Activated CD4-positive, alpha-beta memory T cell treated with anti-CD3 and anti-CD28 coated beads, Interleukin-2, amount 10 ng/mL, durations not matched to agents 7 days and 5 days (primary cell): ENCODE results near the gene EGLN1. TPM values are rescaled to one million over a fixed set of nuclear protein-coding genes. Genes with fewer than 3 reads are reported as not detected.

Source experiments
- CTCF ChIA-PET: fragments of 350-600 bp; sonication (Branson Sonifier 250); formaldehyde crosslinking; loops from one replicate; lab custom pipeline; 2021; ENCODE audit warnings: antibody characterized with exemption, inconsistent platforms; lab: Charles Lee
- POLR2A ChIA-PET: fragments of 350-600 bp; sonication (Branson Sonifier 250); formaldehyde crosslinking; loops from one replicate; lab custom pipeline; 2021; ENCODE audit warnings: antibody characterized with exemption; lab: Charles Lee
- DNase-seq: peaks from one replicate; pipeline ENCODE4 v3.0.0-alpha.2; 2020
- H3K27ac Mint-ChIP-seq: one replicate; pipeline ENCODE4 v1.8.0; 2021; ENCODE audit warnings: mild to moderate bottlenecking, mixed read lengths
- H3K27me3 Mint-ChIP-seq: one replicate; pipeline ENCODE4 v1.8.0; 2021; ENCODE audit warnings: mixed read lengths
- H3K36me3 Mint-ChIP-seq: one replicate; pipeline ENCODE4 v1.8.0; 2021; ENCODE audit warnings: low read depth, mixed read lengths
- H3K4me1 Mint-ChIP-seq: one replicate; pipeline ENCODE4 v1.8.0; 2021; ENCODE audit warnings: mixed read lengths
- H3K4me3 Mint-ChIP-seq: one replicate; pipeline ENCODE4 v1.8.0; 2021; ENCODE audit warnings: mild to moderate bottlenecking, mixed read lengths
- H3K9me3 Mint-ChIP-seq: one replicate; pipeline ENCODE4 v1.8.0; 2021; ENCODE audit warnings: mixed read lengths
- total RNA-seq, 2 experiments: library from RNA; stranded (reverse); gene quantifications; one replicate each; pipeline ENCODE4 v1.2.3, GENCODE V29; 2021

The EGLN1 gene
- total RNA-seq, 2 experiments from 2014 or later = 38.8 to 38.9 TPM

DNA sequence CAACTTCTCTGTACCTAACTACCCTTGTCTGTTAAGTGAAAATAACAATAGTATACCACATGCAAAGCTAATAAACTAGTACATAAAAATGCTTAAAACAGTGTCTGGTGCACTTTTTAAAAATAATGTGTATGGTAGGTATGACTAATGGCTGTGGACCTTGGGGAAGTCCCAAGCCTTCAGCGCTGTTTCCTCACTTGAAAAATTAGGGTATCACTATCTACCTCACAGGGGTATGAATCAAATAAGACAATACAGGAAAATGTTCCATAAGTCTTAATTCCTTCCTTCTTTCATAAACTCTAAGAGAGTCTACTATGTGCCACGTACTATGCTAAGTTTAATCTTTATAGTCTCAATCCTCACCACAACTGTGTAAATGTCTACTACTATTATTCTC is 32.0 kb downstream of the EGLN1 start:
- ChIA-PET CTCF (no interaction called here), POLR2A (no interaction called here)
- no peak for DNase-seq
- Mint-ChIP-seq H3K36me3 (peaks cover 16% of the 10 kb centered on the region), H3K9me3 (no peaks in the 10 kb centered on the region), H3K27me3 (no peaks in the 10 kb centered on the region), H3K4me1 (peaks cover 36% of the 10 kb centered on the region), H3K27ac (no peak overlapping the region), H3K4me3 (no peak overlapping the region)

DNA sequence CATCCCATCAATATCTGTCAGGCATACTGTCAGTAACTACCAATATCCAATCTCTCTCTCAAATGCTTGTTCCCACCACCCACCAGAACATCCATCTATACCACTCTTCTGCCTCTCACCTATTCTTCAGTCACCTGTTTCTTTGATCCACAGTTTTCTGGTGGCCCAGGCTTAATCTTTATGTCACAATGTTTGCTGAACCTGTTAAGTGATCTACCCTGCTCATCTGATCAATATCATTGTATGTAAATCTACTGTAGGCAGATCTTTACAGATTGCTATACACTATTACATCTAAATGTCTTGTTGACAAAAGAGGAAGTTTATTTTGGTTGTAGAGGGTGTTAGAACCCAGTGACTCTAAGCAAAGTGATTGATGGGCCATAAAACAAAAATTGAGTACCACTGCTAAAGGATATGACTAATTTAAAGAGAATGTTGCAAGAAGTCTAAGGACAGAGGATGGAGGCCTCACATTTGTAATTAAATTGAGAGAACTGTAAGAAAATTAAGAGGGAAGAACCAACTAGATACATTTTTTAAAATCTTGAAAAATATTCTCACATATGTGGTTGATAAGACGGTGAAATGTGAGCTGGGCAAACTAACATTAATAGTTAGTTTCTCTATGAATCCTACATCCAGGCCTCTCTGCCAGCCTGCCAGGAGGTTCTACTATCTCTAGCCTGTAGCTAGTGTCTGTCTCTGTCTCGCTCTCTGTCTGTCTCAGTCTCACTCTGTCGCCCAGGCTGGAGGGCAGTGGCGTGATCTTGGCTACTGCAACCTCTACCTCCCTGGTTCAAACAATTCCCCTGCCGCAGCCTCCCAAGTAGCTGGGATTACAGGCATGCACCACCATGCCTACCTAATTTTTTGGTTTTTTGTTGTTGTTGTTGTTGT is 34.1 kb downstream of the EGLN1 start:
- POLR2A ChIA-PET = no interaction called here
- H3K27me3 Mint-ChIP-seq = no peaks in the 10 kb centered on the region
- H3K9me3 Mint-ChIP-seq = no peaks in the 10 kb centered on the region
- peaks cover 34% of the 10 kb centered on the region for H3K4me1 Mint-ChIP-seq
- peaks cover 13% of the 10 kb centered on the region for H3K36me3 Mint-ChIP-seq
- H3K27ac Mint-ChIP-seq = peak overlapping the region; percentile 28
- DNase-seq = no peak
- CTCF ChIA-PET = interaction anchor here (1.2 to 2.0 kb wide), 2 partner anchors 13 to 50 kb away, joined by 3 to 7 read pairs; partner anchors contain the start of genes EXOC8 and SPRTN
- H3K4me3 Mint-ChIP-seq = no peak overlapping the region

DNA sequence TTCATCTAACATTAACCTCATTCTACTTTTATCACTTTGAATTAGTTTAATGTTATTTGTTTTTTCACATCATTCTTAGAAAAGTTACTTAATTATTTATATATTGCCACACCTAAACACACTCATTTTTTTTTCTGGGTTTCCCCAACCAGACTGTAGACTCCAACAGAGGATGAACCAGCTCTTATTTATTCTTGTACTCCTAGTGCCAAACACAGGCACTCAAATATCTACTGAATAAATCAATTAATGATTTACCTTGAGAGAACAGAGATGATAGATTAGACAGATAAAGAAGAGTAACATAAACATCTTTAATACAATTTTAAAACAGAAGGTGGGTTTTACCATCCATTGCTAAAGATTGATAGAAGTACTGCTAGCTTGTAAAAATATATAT is 35.6 kb downstream of the EGLN1 start:
- ChIA-PET POLR2A (interaction anchor here (0.8 kb wide), 1 partner anchor 12 kb away, joined by 4 read pairs; no protein-coding TSS in a partner anchor), CTCF (interaction anchor here (2.0 kb wide), 1 partner anchor 12 kb away, joined by 7 read pairs; no protein-coding TSS in a partner anchor)
- peaks cover 31% of the 10 kb centered on the region for H3K4me1 Mint-ChIP-seq
- no peaks in the 10 kb centered on the region for H3K27me3 Mint-ChIP-seq
- peaks cover 13% of the 10 kb centered on the region for H3K36me3 Mint-ChIP-seq
- no peak for DNase-seq
- no peaks in the 10 kb centered on the region for H3K9me3 Mint-ChIP-seq
- H3K27ac Mint-ChIP-seq = no peak overlapping the region
- H3K4me3 Mint-ChIP-seq = no peak overlapping the region

DNA sequence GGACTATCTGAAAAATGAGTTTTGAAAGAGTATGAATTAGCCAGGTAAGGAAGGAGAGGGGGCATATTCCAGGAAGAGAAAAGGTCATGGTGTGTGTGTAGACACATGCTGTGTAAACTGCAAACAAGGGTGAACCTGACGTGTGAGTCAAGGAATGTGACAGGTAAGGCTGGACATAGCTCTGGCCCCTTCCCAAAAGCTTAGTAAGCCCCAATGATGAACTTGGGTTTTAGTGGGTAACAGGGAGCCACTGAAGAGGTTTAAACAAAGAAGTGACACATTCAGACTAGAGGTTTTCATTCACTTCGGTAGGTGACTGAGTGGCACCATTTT is 36.7 kb downstream of the EGLN1 start:
- no peak overlapping the region for H3K4me3 Mint-ChIP-seq
- no peaks in the 10 kb centered on the region for H3K27me3 Mint-ChIP-seq
- no peak overlapping the region for H3K27ac Mint-ChIP-seq
- H3K36me3 Mint-ChIP-seq = peaks cover 10% of the 10 kb centered on the region
- ChIA-PET CTCF (no interaction called here), POLR2A (no interaction called here)
- no peak for DNase-seq
- no peaks in the 10 kb centered on the region for H3K9me3 Mint-ChIP-seq
- H3K4me1 Mint-ChIP-seq = peaks cover 24% of the 10 kb centered on the region

DNA sequence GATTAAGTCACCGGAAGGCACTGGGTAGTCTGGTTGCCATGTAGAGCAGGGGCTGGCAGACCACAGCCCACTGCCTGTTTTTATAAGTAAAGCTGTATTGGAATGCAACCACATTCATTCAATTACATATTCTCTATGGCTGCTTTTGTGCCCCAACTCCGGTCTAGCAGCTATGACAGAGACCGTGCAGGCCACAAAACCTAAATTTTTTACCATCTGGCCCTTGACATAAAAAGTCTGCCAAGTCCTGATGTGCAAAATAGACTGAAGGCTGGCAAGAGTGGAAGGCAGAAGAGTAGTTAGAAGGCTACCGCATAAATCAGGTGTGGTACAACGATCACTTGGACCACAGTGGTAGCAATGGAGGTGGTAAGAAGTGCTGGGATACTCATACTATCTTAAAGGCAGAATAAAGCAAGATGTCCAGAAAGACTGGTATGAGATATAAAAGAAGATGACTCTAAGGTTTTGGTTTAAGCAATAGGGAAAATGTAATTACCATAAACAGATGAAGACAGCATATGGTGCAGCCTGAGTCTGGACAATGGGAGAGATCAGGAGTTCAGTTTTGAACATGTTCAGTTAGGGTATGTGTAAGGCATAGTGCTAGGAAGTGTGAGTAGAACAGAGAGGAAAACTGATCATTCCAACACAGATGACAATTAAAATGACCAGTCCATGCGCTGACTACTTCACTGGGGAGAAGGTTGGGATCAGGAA is 37.2 kb downstream of the EGLN1 start:
- no peak for DNase-seq
- Mint-ChIP-seq H3K27me3 (no peaks in the 10 kb centered on the region), H3K36me3 (peaks cover 7% of the 10 kb centered on the region), H3K4me1 (peaks cover 19% of the 10 kb centered on the region), H3K4me3 (no peak overlapping the region), H3K9me3 (no peaks in the 10 kb centered on the region), H3K27ac (no peak overlapping the region)
- CTCF ChIA-PET = no interaction called here
- POLR2A ChIA-PET = no interaction called here

DNA sequence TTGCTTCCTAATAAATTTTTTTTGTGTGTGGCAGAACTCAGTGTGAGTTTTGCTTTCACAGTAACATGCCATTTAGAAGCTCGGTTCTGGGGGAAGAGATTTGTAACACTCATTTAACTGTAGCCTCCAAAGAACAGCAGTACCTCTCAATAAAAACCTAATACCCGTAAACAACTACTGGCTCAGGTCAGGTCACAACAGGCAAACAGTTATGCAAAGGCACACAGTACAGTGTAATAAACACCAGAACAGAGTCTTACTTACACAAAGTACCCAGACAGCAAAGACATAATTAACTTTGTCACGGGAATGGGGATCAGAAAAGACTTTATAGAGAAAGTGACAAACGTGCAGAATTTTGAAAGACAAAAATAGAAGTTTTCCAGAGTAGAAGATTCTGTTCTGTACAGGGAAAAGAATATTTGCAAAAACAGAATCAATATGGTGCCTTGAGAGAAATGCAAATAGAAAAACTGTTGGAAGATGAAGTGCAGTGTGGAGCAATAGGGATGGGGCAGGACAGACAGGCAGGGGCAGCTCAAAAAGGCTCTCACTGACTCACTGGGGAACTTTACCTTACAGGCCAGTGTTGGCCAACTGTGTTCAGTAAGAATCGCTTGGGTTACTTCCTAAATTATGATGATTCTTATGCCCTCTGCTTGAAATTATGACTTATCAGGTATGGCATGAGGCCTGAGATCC is 38.8 kb downstream of the EGLN1 start:
- POLR2A ChIA-PET = no interaction called here
- DNase-seq = no peak

DNA sequence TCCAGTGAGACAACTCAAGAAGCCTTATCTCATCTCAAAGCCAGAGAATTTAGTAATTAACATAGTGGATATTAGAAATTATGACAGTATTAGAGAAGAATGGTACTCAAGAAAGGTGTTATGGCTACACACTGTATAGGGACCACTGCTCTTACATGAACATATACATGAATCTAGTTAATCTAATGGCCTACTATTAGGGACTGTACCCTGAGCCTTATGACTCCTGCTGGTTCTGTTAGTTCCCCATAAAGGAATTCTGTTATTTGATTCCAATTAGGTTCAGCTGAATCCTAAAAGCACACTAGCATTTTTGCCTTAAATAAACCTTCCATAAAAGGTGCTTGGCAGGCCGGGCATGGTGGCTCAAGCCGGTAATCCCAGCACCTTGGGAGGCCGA is 39.7 kb downstream of the EGLN1 start:
- Mint-ChIP-seq H3K4me3 (no peak overlapping the region), H3K4me1 (peaks cover 21% of the 10 kb centered on the region), H3K27me3 (no peaks in the 10 kb centered on the region), H3K36me3 (peaks cover 2% of the 10 kb centered on the region), H3K9me3 (no peaks in the 10 kb centered on the region), H3K27ac (no peak overlapping the region)
- ChIA-PET POLR2A (interaction anchor here (2.1 kb wide), 1 partner anchor 11 kb away, joined by 5 read pairs; no protein-coding TSS in a partner anchor), CTCF (interaction anchor here (1.0 kb wide), 2 partner anchors 10 to 207 kb away, joined by 3 to 4 read pairs; no protein-coding TSS in a partner anchor)
- no peak for DNase-seq

More for the DNA sequence above, 38.8 kb downstream of the EGLN1 start:
- no peaks in the 10 kb centered on the region for H3K9me3 Mint-ChIP-seq
- H3K36me3 Mint-ChIP-seq = peaks cover 2% of the 10 kb centered on the region
- H3K4me1 Mint-ChIP-seq = peaks cover 23% of the 10 kb centered on the region
- H3K27me3 Mint-ChIP-seq = no peaks in the 10 kb centered on the region
- H3K27ac Mint-ChIP-seq = no peak overlapping the region
- H3K4me3 Mint-ChIP-seq = no peak overlapping the region
- CTCF ChIA-PET = interaction anchor here (0.7 to 1.0 kb wide), 2 partner anchors 142 to 206 kb away, joined by 3 to 4 read pairs; no protein-coding TSS in a partner anchor

DNA sequence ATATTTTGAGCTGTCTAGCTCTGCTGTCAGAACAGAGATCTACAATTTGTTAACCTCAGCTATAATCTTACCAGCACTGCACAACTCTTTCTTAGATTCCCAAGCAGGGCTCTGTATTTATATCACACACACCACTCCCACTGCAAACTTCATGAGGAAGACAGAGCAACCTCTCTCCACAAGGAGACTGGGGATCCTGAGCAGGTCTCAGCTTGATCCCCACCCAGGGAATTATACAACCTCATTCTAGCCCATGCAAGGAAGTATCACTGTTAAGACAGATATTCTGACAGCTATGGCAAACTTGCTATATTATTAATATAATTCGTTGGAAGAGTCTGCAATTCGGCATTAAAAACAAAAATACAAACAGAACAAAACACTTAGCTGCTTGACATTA is 40.4 kb downstream of the EGLN1 start:
- H3K27me3 Mint-ChIP-seq = no peaks in the 10 kb centered on the region
- H3K4me3 Mint-ChIP-seq = no peak overlapping the region
- ChIA-PET CTCF (interaction anchor here (1.0 kb wide), 1 partner anchor 10 kb away, joined by 3 read pairs; no protein-coding TSS in a partner anchor), POLR2A (interaction anchor here (1.3 to 2.1 kb wide), 2 partner anchors 11 to 38 kb away, joined by 4 to 5 read pairs; no protein-coding TSS in a partner anchor)
- no peaks in the 10 kb centered on the region for H3K9me3 Mint-ChIP-seq
- peaks cover 26% of the 10 kb centered on the region for H3K4me1 Mint-ChIP-seq
- no peak for DNase-seq
- H3K27ac Mint-ChIP-seq = no peak overlapping the region
- peaks cover 2% of the 10 kb centered on the region for H3K36me3 Mint-ChIP-seq

DNA sequence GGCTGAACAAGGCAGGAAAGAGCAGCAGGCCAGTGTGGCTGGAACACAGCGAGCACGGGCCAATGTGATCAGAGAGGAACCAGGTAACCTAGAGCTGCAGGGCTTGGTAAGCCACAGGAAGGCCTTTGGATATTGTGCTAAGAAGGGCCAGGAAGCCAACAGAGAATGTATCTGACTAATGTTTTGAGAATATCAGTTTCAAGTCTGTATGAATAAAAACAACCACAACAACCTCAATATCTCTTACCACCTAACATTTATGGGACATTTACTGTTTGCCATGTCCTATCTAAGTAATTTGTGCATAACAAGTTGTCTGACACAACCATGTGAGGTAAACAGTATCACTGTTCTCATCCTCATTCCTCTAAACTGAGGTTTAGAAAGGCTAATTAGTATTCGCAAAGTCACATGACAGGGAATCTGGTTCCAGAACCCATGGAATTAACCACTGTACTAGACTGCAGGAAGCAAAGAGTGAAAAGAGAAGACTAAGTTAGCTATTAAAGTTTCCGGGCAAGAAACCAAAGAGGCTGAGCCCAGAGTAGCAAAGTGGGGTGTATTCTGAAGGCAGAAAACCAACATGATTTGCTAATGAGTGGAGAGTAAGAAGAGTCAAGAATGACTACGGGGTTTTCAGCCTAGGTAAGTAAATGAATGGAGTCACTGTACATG is 45.1 kb downstream of the EGLN1 start:
- no peak overlapping the region for H3K4me3 Mint-ChIP-seq
- POLR2A ChIA-PET = no interaction called here
- CTCF ChIA-PET = no interaction called here

DNA sequence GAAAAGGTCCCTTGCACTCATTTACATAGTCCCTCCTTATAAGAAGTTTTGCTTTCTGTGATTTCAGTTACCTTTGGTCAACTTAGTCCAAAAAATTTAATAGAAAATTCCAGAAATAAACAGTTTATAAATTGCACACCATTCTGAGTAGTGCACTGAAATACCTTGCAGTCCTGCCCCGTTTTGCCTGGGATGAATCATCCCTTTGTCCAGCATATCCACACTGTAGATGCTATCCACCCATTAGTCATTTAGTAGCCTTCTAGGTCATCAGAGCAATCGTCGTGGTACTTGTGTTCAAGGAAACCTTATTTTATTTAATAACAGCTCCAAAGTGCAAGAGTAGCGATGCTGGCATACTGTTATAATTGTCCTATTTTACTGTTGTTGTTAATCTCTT is 46.0 kb downstream of the EGLN1 start:
- POLR2A ChIA-PET = no interaction called here
- Mint-ChIP-seq H3K4me1 (peaks cover 30% of the 10 kb centered on the region), H3K4me3 (no peak overlapping the region), H3K27ac (no peak overlapping the region), H3K36me3 (peaks cover 6% of the 10 kb centered on the region), H3K27me3 (no peaks in the 10 kb centered on the region), H3K9me3 (no peaks in the 10 kb centered on the region)
- CTCF ChIA-PET = no interaction called here
- DNase-seq = no peak

More for the DNA sequence above, 45.1 kb downstream of the EGLN1 start:
- Mint-ChIP-seq H3K4me1 (peaks cover 30% of the 10 kb centered on the region), H3K9me3 (no peaks in the 10 kb centered on the region), H3K36me3 (peaks cover 5% of the 10 kb centered on the region), H3K27me3 (no peaks in the 10 kb centered on the region), H3K27ac (peak overlapping the region; percentile 44)
- DNase-seq = peak; percentile 34

DNA sequence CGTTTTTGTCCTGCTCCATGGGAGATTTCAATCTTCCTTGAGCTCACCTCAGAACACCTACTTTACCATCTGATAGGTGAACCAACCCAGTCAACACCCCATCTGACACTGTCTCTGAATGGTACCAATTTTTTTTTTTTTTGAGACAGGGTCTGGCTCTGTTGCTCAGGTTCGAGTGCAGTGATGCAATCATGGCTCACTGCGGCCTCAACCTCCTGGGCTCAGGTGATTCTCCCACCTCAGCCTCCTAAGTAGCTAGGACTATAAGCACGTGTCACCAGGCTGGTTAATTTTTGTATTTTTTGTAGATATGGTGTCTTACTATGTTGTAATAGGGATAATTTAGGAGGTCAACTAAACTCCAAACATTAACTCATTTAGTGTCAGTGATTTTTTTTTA is 47.7 kb downstream of the EGLN1 start:
- POLR2A ChIA-PET = interaction anchor here (1.1 kb wide), 1 partner anchor 12 kb away, joined by 4 read pairs; no protein-coding TSS in a partner anchor
- Mint-ChIP-seq H3K27me3 (no peaks in the 10 kb centered on the region), H3K4me1 (peaks cover 24% of the 10 kb centered on the region), H3K27ac (no peak overlapping the region), H3K9me3 (no peaks in the 10 kb centered on the region), H3K4me3 (no peak overlapping the region), H3K36me3 (peaks cover 9% of the 10 kb centered on the region)
- DNase-seq = no peak
- CTCF ChIA-PET = interaction anchor here (1.0 to 1.6 kb wide), 3 partner anchors 12 to 17 kb away, joined by 5 to 7 read pairs (median 5); no protein-coding TSS in a partner anchor

DNA sequence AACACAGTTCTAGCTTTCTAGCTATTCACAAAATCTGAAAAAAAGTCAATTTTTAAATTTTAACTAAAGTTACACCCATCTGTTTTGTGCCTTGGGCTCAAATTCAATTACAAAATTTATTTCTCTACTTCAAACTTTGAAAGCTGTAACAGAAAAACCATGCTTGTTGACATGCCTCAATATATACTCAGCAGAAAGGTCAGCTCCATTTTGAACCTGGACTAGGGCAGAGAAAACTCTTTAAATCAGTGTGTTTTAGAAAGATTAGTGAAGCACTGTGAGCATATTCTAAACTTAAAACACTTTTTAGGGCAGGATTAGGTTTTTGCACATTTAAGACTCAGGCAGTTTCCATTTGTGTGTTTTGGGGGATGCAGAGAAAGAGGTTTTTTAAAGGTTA is 49.6 kb downstream of the EGLN1 start:
- peaks cover 19% of the 10 kb centered on the region for H3K36me3 Mint-ChIP-seq
- no peak for DNase-seq
- no peaks in the 10 kb centered on the region for H3K9me3 Mint-ChIP-seq
- ChIA-PET POLR2A (no interaction called here), CTCF (interaction anchor here (1.0 kb wide), 1 partner anchor 10 kb away, joined by 3 read pairs; no protein-coding TSS in a partner anchor)
- no peak overlapping the region for H3K4me3 Mint-ChIP-seq
- H3K27ac Mint-ChIP-seq = no peak overlapping the region
- peaks cover 12% of the 10 kb centered on the region for H3K4me1 Mint-ChIP-seq
- no peaks in the 10 kb centered on the region for H3K27me3 Mint-ChIP-seq
